GM12891 (cell line): ENCODE data around the gene COL8A2.

Experiments
- POLR2AphosphoS5 ChIP-seq: IDR thresholded peaks from 2 replicates; pipeline ENCODE4 v1.6.1; 2011; ENCODE audit warnings: low read depth, low read length, control low read depth
- POU2F2 ChIP-seq: IDR thresholded peaks from 2 replicates; pipeline ENCODE4 v1.6.1; 2011; ENCODE audit warnings: low read depth, mild to moderate bottlenecking, control low read depth, low read length, moderate library complexity
- SPI1 ChIP-seq: IDR thresholded peaks from 2 replicates; pipeline ENCODE4 v1.6.1; 2011; ENCODE audit warnings: low read depth, low read length, control low read depth

DNA sequence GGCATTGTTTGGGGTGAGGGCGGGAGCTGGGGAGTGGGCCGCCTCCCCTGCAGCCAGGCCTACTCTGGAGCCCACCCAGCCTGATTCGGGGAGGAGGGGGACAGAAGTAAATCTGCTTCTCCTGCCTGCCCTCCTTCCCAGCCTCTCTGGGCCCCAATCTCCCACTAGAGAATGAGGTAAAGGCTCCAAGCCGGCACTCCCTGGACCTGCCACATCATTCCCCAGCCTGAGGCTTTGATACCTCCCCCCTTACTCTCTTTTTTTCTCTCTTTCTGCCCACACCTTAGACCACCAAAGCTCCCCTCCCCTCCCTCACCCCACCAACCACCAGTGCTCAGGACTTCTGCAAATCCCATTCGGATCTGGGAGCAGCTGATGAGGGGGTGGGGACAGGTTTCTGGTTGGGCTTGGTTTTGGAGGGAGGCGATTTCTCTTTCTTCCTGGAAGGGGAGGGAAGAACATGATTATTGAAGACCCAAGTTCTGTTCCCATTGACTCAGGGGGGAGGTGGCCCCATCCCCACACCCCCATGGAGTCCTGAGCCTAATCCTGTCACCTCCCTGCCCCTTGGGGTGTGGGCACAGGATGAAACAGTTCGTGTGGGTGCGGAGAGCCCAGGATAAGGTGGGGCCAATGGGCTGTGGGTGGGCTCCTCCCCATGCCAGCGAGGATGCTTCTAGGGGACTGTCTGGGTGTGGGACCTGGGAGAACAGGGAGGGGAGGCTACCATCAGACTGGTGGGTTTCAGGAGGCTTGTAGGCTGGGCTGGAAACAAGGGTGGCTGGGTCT, 32.3 kb upstream of the COL8A2 start:
- TF ChIP-seq POLR2AphosphoS5: no peak
- TF ChIP-seq SPI1: no peak
- no peak for TF ChIP-seq POU2F2
